Liver (tissue), 3 donors: ENCODE measurements around the gene ZBTB45.

ENCODE experiments used
- CTCF ChIP-seq: fragments of 150-350 bp; IDR thresholded peaks from 2 replicates; pipeline ENCODE4 v1.5.1; 2017; ENCODE audit warnings: improper control_type of control experiment, low read depth, low read length; ENCODE audit not compliant: missing input control
- HNF4G ChIP-seq: IDR thresholded peaks from 2 replicates; pipeline ENCODE4 v1.6.1; 2016; ENCODE audit warnings: antibody characterized with exemption
- JUND ChIP-seq, 2 donors: IDR thresholded peaks; 2 replicates each; pipeline ENCODE4 v1.6.1; 2016; ENCODE audit warnings: antibody characterized with exemption in 2 of 2
- RAD21 ChIP-seq, 2 donors: IDR thresholded peaks; 2 replicates each; pipeline ENCODE4 v1.6.1; 2016; ENCODE audit warnings: antibody characterized with exemption in 2 of 2, mild to moderate bottlenecking in 2 of 2
- TAF1 ChIP-seq: conservative IDR thresholded peaks from 2 replicates; pipeline ENCODE4 v1.6.1; 2016; ENCODE audit warnings: antibody characterized with exemption, mild to moderate bottlenecking
- YY1 ChIP-seq: IDR thresholded peaks from 2 replicates; pipeline ENCODE4 v1.6.1; 2016; ENCODE audit warnings: antibody characterized with exemption, mild to moderate bottlenecking
- TF ChIP-seq, protein P1 (sequence below): IDR thresholded peaks from 2 replicates; pipeline ENCODE4 v1.6.1; 2016; ENCODE audit warnings: antibody characterized with exemption
- TF ChIP-seq, protein P2 (sequence below): IDR thresholded peaks from 2 replicates; pipeline ENCODE4 v1.6.1; 2016; ENCODE audit warnings: antibody characterized with exemption, mild to moderate bottlenecking
- TF ChIP-seq, protein P3 (sequence below): IDR thresholded peaks from 2 replicates; pipeline ENCODE4 v1.6.1; 2016; ENCODE audit warnings: antibody characterized with exemption
- donor health status: healthy.
- donor health status: healthy.

DNA sequence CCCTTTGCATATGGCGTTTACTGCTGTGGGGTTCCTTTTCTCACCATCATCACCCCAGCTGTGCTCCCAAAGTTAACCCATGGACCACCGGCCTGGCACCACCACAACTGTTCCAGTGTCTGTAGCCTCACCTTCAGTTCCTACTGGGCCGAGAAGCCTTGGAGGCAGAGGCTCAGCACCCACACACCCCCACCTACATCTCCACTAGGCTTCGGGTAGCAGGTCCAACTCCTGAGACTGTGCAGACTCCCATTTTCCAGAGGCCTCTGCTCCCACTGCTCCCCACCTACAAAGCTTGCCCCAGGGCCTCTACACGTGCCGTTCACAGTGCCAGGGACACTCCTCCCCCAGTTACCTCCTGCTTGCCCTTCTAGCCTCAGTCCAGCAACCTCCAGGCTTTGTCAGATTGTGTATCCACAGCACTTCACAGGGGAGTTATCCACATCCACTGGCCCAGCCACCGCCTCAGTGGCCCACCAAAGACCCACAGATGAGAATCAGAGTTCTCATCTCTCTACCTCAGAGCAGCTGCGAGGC, 21.9 kb downstream of the ZBTB45 start:
- TF ChIP-seq CTCF (no peak), TAF1 (no peak), HNF4G (no peak), JUND (IDR thresholded peaks at IDR 0.05) (no peak), RAD21 (IDR thresholded peaks at IDR 0.05) (no peak), YY1 (no peak)
- TF ChIP-seq, protein P1, sequence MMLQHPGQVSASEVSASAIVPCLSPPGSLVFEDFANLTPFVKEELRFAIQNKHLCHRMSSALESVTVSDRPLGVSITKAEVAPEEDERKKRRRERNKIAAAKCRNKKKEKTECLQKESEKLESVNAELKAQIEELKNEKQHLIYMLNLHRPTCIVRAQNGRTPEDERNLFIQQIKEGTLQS = no peak
- TF ChIP-seq, protein P2, sequence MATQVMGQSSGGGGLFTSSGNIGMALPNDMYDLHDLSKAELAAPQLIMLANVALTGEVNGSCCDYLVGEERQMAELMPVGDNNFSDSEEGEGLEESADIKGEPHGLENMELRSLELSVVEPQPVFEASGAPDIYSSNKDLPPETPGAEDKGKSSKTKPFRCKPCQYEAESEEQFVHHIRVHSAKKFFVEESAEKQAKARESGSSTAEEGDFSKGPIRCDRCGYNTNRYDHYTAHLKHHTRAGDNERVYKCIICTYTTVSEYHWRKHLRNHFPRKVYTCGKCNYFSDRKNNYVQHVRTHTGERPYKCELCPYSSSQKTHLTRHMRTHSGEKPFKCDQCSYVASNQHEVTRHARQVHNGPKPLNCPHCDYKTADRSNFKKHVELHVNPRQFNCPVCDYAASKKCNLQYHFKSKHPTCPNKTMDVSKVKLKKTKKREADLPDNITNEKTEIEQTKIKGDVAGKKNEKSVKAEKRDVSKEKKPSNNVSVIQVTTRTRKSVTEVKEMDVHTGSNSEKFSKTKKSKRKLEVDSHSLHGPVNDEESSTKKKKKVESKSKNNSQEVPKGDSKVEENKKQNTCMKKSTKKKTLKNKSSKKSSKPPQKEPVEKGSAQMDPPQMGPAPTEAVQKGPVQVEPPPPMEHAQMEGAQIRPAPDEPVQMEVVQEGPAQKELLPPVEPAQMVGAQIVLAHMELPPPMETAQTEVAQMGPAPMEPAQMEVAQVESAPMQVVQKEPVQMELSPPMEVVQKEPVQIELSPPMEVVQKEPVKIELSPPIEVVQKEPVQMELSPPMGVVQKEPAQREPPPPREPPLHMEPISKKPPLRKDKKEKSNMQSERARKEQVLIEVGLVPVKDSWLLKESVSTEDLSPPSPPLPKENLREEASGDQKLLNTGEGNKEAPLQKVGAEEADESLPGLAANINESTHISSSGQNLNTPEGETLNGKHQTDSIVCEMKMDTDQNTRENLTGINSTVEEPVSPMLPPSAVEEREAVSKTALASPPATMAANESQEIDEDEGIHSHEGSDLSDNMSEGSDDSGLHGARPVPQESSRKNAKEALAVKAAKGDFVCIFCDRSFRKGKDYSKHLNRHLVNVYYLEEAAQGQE = no peak
- TF ChIP-seq, protein P3, sequence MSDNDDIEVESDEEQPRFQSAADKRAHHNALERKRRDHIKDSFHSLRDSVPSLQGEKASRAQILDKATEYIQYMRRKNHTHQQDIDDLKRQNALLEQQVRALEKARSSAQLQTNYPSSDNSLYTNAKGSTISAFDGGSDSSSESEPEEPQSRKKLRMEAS = no peak
